Sigmoid colon (tissue), 7 donors: Measurements from ENCODE around the gene NRXN3. TPM values are rescaled to one million over a fixed set of nuclear protein-coding genes. Genes with fewer than 3 reads are reported as not detected.

ENCODE experiments used
- DNase-seq: peaks from one replicate; pipeline ENCODE4 v3.0.0-alpha.2; 2019
- H3K27ac ChIP-seq, 4 donors: fragments of 200-600 bp; sonication (generic); one replicate each; pipeline ENCODE4 v1.5.1; 2016 to 2019; ENCODE audit warnings: mild to moderate bottlenecking in 1 of 4
- H3K27me3 ChIP-seq, 3 donors: fragments of 200-600 bp; sonication (generic); one replicate each; pipeline ENCODE4 v1.5.1; 2019; ENCODE audit warnings: mild to moderate bottlenecking in 1 of 3
- H3K36me3 ChIP-seq, 4 donors: fragments of 200-600 bp; sonication (generic); one replicate each; pipeline ENCODE4 v1.5.1; 2016 to 2019
- H3K4me1 ChIP-seq, 4 donors: fragments of 200-600 bp; sonication (generic); one replicate each; pipeline ENCODE4 v1.5.1; 2017 to 2019
- H3K4me3 ChIP-seq, 4 donors: fragments of 200-600 bp; sonication (generic); one replicate each; pipeline ENCODE4 v1.5.1; 2017 to 2019; ENCODE audit warnings: mild to moderate bottlenecking in 2 of 4, moderate library complexity in 1 of 4
- H3K9me3 ChIP-seq, 4 donors: fragments of 200-600 bp in 3 of 4; sonication (generic) in 3 of 4; one replicate each; pipeline versions ENCODE4 v1.5.1 to v1.6.1; 2013 to 2019
- CTCF ChIP-seq, 4 experiments: fragments of 450-650 bp in 3 of 4; fragments of 200-600 bp in 1 of 4; IDR thresholded peaks; one replicate each; pipeline ENCODE4 v1.5.1; 2016 to 2019; ENCODE audit warnings: antibody characterized with exemption in 4 of 4, mild to moderate bottlenecking in 3 of 4, moderate library complexity in 2 of 4
- EP300 ChIP-seq, 4 donors: sonication (generic); formaldehyde crosslinking; IDR thresholded peaks; one replicate each; pipeline ENCODE4 v1.6.1; 2017; ENCODE audit warnings: antibody characterized with exemption in 4 of 4
- POLR2A ChIP-seq, 2 donors: fragments of 450-650 bp; IDR thresholded peaks; one replicate each; pipeline ENCODE4 v1.6.1; 2016; ENCODE audit warnings: antibody characterized with exemption in 2 of 2, mild to moderate bottlenecking in 2 of 2, moderate library complexity in 2 of 2
- POLR2AphosphoS5 ChIP-seq, 4 donors: sonication (generic); formaldehyde crosslinking; IDR thresholded peaks; one replicate each; pipeline ENCODE4 v1.6.1; 2017; ENCODE audit warnings: antibody characterized with exemption in 4 of 4
- WGBS, 2 donors: extraction: QIAGEN DNeasy Blood & Tissue Kit; methylation state at CpG; one replicate each; pipeline ENCODE4 v1.1.7; 2013; 5-methylcytosine and 5-hydroxymethylcytosine counted together
- intact Hi-C: fragments of 100-400 bp; cut with DNase I; formaldehyde crosslinking; loops from one replicate; pipeline ENCODE4 v1.15.1; 2023
- polyA plus RNA-seq, 3 donors: library from polyadenylated mRNA; stranded (reverse); fragments of 200-250 nt; gene quantifications; one replicate each; pipeline ENCODE4 v1.2.3, GENCODE V29; 2013
- total RNA-seq, 4 donors: library from RNA; depleted of rRNA; stranded (reverse); fragments of >200 nt; gene quantifications; one replicate each; pipeline ENCODE4 v1.1.0, GENCODE V29; 2016
- donor health status: healthy with polysubstance abuse.
- donor health status: Bipolar disorder and iron deficiency.
- donor health status: healthy.

The NRXN3 gene
- total and polyA plus RNA-seq, 7 donors: 0.23 to 46.3 (median 23.2) TPM

DNA sequence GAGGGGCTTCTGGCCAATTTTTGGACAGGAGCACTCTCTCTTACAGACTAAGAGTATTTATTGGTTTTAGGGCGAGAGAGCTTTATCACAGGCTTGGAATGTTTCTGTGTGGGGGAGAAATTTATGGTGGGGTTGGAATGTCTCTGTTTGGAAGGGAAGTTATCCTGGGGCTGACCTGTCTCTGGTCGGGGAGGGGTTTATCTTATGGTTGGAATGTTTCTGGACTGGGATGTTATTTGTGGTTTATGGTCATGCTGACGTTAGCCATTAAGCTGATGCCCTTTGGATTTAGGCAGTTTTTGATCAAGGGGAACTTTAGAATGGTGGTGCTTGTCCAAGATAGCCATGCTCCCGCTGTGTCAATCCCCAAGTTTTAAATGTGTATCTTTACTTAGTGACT lies 1426.4 kb downstream of the NRXN3 start:
- Histone ChIP-seq H3K4me1 (peaks cover 0 to 7% (median 3%) of the 10 kb centered on the region in 4 donors), H3K27me3 (no peaks in the 10 kb centered on the region), H3K27ac (no peak overlapping the region), H3K4me3 (no peak overlapping the region), H3K9me3 (no peaks in the 10 kb centered on the region), H3K36me3 (no peaks in the 10 kb centered on the region)
- intact Hi-C loops: no loop called here
- WGBS, 2 donors: 46 to 69% methylated on average over 4 of the region's 4 CpGs
- no peak for TF ChIP-seq CTCF (IDR thresholded peaks at IDR 0.05)
- no peak for TF ChIP-seq POLR2AphosphoS5 (IDR thresholded peaks at IDR 0.05)
- TF ChIP-seq POLR2A (IDR thresholded peaks at IDR 0.05): no peak
- no peak for DNase-seq

DNA sequence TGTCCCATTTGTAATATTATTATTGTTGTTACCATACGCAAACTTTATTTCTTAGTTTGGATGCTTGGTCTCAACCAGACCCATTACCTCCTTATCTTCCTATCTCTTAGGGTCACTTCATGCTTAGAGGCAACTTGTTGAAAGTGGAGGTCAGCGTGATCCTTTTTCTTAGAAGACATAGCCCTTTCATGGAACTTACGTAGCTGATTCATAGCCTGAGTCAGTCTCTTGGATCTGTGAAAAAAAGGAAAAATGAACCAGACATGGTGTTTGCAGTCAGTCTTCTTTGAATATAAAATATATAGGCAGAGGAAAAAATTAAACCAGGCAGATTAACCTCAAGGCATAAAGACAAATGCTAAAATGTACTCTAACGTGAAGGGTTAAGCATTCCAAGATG lies 1427.4 kb downstream of the NRXN3 start:
- Histone ChIP-seq H3K9me3 (no peaks in the 10 kb centered on the region), H3K4me1 (peaks cover 0 to 16% (median 3%) of the 10 kb centered on the region in 4 donors), H3K27ac (no peak overlapping the region), H3K36me3 (no peaks in the 10 kb centered on the region), H3K4me3 (no peak overlapping the region), H3K27me3 (no peaks in the 10 kb centered on the region)
- TF ChIP-seq POLR2A (IDR thresholded peaks at IDR 0.05): no peak
- no peak for TF ChIP-seq CTCF (IDR thresholded peaks at IDR 0.05)
- no peak for TF ChIP-seq POLR2AphosphoS5 (IDR thresholded peaks at IDR 0.05)
- no peak for TF ChIP-seq EP300 (IDR thresholded peaks at IDR 0.05)
- WGBS, 2 donors: 95% methylated on average over 4 of the region's 4 CpGs
- intact Hi-C loops: no loop called here
- no peak for DNase-seq

DNA sequence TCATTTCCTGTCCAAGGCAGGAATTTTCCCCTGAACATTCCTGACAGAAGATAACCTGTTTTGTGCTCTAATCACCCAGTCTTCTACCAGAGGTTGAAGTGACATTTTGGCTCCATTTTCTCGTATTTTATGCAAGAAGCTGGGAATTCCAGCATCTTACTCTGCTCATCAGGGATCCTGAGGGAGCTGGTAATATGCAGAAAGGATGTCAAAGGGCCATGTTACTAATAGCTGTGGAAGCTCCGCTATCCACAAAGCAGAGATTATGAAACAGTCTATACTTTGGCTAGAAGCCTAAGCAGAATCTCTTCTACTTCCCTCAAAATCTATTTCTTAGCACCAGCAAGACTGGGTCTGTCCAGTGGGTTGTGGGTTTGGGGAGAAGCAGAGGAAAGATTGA lies 1428.2 kb downstream of the NRXN3 start:
- intact Hi-C loops: no loop called here
- DNase-seq: no peak
- Histone ChIP-seq H3K4me3 (no peak overlapping the region), H3K9me3 (no peaks in the 10 kb centered on the region), H3K4me1 (peaks cover 0 to 19% (median 3%) of the 10 kb centered on the region in 4 donors), H3K27ac (no peak overlapping the region), H3K27me3 (no peaks in the 10 kb centered on the region), H3K36me3 (no peaks in the 10 kb centered on the region)
- no peak for TF ChIP-seq POLR2AphosphoS5 (IDR thresholded peaks at IDR 0.05)
- no peak for TF ChIP-seq EP300 (IDR thresholded peaks at IDR 0.05)
- no peak for TF ChIP-seq CTCF (IDR thresholded peaks at IDR 0.05)
- no peak for TF ChIP-seq POLR2A (IDR thresholded peaks at IDR 0.05)
- WGBS, 2 donors: 76 to 86% methylated on average over 2 of the region's 2 CpGs

- H3K4me3 ChIP-seq: no peak overlapping the region
- intact Hi-C loops: no loop called here
- TF ChIP-seq POLR2AphosphoS5 (IDR thresholded peaks at IDR 0.05): no peak
- TF ChIP-seq EP300 (IDR thresholded peaks at IDR 0.05): no peak
- TF ChIP-seq CTCF (IDR thresholded peaks at IDR 0.05): no peak
- no peak for TF ChIP-seq POLR2A (IDR thresholded peaks at IDR 0.05)
- DNase-seq: no peak
- no peaks in the 10 kb centered on the region for H3K9me3 ChIP-seq
- H3K4me1 ChIP-seq: peaks cover 0 to 19% (median 3%) of the 10 kb centered on the region in 4 donors
- no peaks in the 10 kb centered on the region for H3K36me3 ChIP-seq
- H3K27ac ChIP-seq: no peak overlapping the region
- no peaks in the 10 kb centered on the region for H3K27me3 ChIP-seq
Measured at GRCh38 chr14:79599239-79599638, 1429.1 kb downstream of the NRXN3 start.

DNA sequence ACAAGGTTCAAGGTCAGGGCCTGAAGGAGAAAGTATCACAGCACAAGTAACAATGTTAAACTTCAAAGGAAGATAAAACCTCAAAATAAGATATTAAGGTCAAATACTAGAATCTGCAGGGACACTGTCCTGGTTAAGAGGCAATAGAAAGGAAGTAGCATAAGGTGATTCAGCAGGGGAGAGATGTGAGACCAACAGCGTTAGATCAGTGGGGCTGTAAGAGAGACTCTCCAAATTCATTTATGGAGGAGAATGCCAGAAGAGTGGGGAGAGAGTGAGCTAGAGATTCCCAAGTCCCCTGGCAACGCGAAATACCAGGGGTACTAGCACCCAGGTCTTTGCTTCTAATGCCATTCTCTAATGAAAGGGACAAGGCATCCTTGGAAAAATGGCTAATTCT lies 1430.2 kb downstream of the NRXN3 start:
- intact Hi-C loops: no loop called here
- no peaks in the 10 kb centered on the region for H3K27me3 ChIP-seq
- no peaks in the 10 kb centered on the region for H3K9me3 ChIP-seq
- WGBS, 2 donors: 87 to 89% methylated on average over 3 of the region's 3 CpGs
- TF ChIP-seq CTCF (IDR thresholded peaks at IDR 0.05) (no peak), POLR2A (IDR thresholded peaks at IDR 0.05) (no peak), POLR2AphosphoS5 (IDR thresholded peaks at IDR 0.05) (no peak), EP300 (IDR thresholded peaks at IDR 0.05) (no peak)
- H3K4me3 ChIP-seq: no peak overlapping the region
- no peak for DNase-seq
- H3K27ac ChIP-seq: no peak overlapping the region
- H3K4me1 ChIP-seq: peaks cover 0 to 19% (median 3%) of the 10 kb centered on the region in 4 donors
- H3K36me3 ChIP-seq: no peaks in the 10 kb centered on the region
